HG03064 (cell line): Measurements from ENCODE around the gene ZNF460.

Source experiments
- ATAC-seq: cut with Tn5 transposase; IDR thresholded peaks from one replicate; pipeline ENCODE4 v1.9.1; 2021; ENCODE audit warnings: low read depth; ENCODE audit not compliant: unreplicated experiment

ZNF460 gene

DNA sequence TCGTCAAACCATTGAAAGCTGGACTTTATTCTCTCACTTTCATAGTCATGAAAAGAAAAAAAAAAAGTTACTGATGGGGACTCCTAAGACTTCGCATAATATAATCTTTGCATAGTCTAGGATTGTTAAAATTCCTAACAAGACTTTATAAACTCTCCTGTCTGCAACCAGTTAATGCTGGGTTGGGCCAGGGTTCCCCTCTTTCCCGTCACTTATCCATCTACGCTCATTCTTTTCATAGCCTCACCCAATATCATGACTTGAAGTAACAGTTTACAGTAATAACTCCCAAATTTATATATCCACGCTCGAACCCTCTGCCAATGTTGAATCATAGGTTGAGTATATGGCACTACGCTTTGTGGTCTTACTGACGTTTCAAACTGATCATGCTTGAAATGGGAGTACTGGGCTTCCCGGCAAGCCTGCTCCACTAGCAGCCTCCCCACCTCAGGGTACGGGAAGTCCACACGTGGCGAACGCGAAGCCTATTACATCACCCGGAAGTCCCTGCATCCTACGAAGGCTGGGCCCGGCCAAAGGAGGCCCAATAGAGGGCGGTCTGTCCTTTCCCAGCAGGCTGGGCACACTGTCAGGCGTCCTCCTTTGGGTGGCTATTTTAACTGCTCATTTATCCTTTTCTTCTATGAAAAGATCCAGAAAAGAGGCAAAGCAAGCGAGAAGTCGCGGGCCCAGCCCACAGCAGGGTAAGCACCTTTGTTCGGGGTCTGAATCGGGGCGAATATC is 694 bp upstream of the ZNF460 start:
- ATAC-seq: peak; percentile 63

DNA sequence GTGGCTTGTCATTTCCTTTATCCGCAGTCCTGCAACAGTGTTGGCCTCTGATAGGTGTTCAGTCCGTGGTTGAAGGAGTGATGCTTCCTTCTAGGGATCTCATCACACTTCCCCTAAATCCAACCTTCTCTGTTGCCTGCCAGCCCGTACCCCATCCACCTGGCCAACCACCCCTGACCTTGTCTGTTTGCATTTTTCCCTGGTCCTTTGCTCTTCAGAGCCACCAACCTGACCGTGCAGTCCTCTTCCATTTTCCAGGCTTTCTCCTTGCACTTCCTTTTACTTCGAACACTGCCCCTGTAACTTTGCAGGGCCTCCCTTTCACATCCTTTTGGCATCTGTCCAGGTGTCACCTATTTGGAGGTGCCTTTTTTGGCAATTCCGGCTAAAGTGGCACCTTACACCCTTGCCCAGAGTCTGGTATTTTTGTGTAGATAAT is 696 bp downstream of the ZNF460 start:
- ATAC-seq: no peak

DNA sequence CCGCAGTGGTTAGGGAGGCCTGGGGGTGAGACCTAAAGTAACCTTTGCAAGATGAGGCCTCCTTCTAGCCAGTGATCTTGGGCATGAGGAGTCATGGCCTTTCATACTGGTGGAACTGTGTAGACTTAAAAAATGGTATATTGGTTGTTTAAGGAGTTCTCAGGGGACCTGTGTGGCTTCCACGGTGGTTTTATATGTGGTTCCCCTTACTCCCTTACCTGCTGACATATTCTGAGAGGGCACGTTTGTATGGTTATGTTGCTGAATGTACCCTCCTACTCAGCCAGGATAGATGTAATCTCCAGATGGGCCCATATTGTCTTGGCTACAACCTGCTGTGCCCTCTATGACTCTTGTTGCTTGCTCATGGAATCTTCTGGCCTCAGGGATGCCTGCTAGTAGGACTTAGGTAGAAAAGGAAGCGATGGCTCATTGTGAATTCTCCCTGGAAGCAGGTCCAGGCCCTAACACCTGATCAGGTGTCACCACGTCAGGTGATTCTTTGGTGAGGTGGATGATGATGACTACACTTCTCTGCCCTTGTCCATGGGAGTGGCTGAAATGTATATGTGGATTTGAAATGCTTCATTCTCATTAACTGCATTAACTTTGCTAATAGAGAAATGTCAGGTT is 1.8 kb downstream of the ZNF460 start:
- ATAC-seq: no peak

DNA sequence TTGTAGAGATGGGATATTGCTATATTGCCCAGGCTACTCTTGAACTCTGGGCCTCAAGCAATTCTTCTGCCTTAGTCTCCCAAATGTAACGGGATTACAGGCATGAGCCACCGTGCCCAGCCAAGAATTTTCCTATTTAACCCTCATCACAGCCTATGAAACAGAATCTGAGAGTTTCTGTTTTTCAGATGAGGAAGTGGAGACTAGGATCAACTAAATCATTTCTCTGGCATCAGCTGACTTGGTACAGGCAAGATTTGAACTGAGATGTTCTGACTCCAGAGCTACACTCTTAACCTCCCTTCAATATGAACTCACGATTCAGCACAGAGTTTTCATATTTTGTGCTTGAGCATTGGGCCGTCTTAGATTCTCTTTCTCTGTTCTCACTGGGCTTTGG is 8.1 kb downstream of the ZNF460 start:
- no peak for ATAC-seq

DNA sequence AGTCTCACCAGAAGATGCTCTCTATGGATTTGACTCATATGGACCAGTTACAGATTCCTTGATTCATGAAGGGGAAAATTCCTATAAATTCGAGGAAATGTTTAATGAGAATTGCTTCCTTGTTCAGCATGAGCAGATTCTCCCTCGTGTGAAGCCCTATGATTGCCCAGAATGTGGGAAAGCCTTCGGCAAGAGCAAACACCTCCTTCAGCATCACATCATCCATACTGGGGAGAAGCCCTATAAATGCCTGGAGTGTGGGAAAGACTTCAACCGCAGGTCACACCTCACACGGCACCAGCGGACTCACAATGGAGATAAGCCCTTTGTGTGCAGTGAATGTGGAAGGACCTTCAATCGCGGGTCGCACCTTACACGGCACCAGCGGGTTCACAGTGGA is 10.7 kb downstream of the ZNF460 start:
- ATAC-seq: no peak

DNA sequence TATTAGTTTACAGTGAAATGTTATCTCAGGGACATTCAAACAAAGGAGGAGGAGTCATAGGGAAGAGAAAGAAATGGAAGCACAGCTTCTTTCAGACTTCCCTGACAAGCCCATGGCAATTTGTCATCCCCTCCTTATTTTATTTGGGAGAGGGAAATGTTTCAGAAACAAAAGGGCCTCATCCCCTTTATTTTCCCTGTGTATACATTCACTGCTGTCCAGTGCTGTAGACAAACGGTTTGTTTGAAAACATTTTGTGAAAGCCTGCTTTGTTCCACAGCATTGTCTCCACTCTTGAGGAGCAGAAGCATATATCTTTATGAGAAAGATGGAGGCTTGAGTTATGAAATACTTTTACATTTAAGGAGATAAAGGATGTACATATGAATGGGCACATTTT is 12.3 kb downstream of the ZNF460 start:
- no peak for ATAC-seq

DNA sequence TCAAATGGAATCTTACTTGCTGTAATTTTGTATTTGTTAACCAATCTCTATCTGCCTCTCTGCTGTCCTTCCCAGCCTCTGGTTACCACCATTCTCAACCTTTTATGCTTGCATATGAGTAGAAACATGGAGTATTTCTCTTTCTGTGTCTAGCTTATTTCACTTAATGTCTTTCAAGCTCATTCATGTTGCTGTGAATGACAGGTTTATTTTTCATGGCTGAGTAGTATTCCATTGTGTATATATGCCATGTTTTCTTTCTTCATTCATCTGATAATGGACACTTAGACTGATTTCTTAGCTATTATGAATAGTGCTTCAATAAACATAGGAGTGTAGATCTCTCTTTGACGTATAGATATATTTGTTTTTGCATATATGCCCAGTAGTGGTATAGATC is 13.4 kb downstream of the ZNF460 start:
- no peak for ATAC-seq

DNA sequence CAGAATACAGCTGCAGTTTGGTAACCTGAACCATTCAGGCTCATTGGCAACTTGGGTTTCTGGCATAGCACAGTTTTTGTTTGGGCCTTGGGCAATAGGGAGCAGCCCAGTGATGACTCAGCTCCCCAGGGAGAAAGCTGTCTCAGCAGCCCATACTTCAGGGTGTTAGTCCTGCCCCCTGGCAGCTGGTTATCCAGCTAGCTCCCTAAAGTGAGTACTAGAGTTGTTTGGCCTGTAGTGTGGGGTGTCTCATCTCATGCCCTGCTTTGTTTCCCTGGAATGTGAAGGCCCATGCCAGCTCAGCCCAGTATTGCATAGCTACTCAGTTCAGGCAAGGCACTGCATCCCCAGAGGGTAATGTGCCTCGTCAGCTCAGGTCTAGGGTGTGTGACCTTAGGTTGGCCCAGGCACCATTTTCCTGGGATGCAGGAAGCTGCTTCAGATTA is 21.8 kb downstream of the ZNF460 start:
- no peak for ATAC-seq

DNA sequence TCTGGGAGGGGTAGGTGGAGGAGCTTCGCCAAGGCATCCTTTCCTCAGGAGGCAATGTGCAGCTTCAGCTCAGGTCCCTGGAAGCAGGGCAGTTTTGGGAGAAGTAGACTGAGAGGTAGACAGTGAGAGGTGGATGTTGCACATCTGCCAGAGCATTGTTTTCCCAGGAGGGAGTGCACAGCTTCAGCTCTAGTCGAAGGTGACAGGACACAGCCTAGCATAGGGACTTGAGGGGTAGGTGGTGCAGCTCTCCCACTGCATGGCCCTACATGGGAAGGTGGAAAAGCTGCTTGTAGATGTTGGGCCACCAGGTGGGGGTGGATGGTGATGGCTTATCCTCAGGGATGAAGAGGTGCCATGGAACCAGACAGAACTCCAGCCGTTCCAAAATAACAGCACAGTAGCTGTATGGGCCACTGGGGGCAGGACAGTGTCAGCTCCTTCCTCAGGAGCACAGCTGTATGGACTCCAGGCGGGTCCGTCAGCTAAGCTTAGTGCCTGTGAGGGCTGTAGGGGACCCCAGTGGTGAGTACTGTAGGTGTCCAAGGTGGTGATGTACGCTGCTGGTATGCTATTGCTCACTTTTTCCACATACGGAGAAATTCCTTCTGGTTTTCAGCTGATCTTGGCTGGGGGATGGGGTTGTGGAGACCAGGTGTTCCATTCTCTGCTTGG is 22.6 kb downstream of the ZNF460 start:
- no peak for ATAC-seq

DNA sequence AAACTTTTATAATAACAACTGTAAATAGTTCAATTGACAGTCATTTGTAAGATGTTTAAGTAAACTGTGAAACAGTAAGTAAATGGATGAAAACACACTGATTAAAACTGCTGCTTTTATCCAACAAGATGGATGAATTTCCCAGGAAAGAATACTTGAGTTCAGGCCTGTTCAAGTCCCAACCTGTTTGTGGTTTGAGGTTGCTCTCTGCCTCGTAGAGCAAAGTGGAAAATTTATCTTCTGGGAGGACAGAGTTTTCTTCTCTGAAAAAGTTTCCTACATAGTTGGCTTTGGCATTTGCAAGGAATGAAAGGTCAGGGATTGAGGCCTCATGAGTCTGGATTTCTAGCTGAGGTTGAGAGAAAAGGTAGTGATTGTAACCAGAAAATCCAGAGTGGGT is 24.8 kb downstream of the ZNF460 start:
- ATAC-seq: no peak

DNA sequence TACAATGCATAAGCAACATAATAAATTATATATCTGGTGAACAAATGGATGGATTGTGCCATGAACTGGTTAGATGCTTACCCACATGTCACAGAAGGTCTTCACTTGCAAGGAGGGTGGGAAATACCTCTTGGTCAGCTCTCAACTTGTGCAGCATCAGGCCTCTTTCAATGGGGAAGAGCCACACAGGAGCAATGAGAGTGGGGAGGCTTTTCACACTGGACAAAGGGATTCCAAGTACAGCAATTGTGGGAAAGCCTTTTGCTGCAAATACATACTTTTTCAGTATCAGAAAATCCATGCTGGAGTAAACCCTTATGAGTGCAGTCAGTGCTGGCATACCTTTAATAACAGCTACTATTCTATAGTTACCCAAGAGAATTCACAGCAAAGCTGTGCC is 28.2 kb downstream of the ZNF460 start:
- no peak for ATAC-seq

DNA sequence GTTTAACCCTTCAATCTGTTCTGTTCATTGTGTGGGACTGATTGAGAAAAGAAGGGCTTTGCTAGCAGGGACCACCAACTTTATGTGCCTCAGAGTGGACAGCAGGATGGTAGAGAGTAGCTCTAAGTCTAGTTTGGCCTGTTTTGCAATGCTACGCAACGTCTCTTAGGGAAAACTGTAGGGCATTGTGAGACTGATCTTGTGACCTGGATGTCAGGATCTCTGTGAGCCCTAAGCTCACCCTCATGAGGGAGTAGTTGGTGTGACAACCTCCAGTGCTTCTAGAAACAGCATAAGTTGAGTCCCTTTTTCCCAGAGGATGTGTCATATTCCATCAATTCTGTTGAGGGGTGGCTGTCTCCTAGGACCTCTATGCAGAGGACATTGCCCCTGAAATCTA is 30.5 kb downstream of the ZNF460 start:
- no peak for ATAC-seq

DNA sequence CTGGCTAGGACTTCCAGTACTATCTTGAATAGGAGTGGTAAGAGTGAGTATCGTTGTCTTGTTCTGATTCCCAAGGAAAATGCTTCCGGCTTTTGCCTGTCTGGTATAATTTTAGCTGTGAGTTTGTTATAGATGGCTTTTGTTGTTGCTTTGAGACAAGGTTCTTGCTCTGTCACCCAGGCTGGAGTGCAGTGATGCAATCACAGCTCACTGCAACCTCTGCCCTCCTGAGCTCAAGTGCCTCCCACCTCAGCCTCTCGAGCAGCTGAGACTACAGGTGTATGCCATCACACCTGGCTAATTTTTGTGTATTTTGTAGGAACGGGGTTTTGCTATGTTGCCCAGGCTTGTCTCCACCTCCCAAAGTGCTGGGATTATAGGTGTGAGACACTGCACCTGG is 33.9 kb downstream of the ZNF460 start:
- no peak for ATAC-seq

DNA sequence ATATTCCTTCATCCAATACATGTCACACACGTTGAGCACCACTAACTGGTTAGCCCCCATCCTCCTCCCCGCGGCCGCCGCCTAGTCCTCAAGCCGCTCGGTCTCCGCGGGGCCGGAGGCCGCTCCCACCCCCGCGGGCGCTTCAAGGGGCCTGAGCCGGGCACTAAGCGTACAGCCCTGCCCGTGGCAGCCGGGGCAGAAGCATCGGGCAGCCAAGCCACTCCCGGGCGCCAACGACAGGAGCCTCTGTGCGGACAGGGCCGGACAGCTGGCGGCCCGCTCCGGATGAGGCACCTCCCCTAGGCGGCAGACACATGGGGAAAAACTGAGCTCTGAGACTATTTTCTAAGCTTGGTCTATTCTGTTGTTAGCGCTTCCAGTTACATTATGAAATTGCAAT is 37.2 kb downstream of the ZNF460 start:
- ATAC-seq: no peak

DNA sequence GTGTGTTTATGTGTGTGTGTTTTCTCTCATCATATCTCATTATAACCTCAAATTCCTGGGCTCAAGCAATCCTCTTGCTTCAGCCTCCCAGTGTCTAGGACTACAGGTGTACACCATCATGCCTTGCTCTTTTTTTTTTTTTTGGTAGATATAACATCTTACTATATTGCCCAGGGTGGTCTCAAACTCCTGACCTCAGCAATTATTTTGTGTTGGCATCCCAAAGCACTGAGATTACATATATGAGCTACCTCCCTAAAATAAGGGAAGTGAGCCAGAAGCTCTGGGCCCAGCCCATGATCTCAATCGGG is 39.5 kb downstream of the ZNF460 start:
- no peak for ATAC-seq

DNA sequence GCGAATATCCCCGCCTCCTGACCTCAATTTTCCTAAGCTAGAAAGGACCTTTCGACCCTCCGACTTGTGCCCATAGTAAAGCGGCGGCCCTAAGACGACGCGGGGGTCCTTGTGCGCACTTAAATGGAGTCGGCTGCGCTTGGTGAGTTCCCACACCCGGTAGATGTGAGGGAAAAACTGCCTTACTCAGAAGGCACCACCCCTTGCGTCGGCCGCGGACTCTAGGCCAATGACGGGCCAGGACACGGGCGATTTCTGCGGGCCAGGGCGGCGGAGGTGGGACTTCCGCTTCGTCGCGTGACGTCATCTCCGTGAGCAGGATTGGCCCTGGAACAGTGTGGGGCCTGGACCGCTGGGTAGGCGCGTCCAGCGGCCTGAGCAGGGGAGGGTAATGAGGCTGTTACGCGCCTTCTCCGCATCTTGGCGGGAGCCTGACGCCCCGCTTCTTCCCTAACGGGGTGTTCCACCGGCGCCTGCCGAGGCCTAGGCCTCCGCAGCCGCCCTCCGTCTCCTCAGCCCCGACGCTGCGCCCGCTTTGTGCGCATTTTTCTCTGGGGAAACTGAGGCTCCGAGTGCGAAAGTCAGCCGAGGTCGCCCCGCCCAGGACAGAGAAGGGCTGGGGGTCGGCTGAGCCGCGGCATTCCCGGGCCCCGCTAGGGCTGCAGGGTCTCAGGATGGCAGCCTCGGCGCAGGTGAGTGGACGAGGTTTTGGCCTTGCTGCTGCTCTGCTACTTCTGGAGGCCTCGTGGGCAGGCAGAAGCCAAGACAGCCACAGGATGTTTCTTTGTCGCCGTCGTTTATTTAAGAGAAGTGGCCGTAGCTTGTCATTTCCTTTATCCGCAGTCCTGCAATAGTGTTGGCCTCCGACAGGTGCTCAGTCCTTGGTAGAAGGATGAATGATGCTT is 40.1 kb downstream of the ZNF460 start, which contains the start of gene ZNF543:
TSS of gene ZNF543 (plus strand) at position 293 of the 905 bp plus-strand sequence. CDS start at position 675, 382 bp downstream.
- peak; percentile 88 for ATAC-seq

DNA sequence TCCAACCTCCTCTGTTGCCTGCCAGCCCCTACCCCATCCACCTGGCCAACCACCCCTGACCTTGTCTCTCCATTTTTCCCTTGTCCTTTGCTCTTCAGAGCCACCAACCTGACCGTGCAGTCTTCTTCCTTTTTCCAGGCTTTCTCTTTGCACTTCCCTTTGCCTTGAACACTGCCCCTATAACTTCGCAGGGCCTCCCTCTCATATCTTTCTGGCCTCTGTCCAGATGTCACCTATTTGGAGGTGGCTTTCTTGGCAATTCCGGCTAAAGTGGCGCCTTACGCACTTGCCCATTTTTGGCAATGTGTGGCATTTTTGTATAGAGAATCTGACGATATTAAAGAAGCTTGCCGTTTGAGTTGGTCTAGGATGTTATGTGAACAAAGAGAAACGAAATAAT is 40.8 kb downstream of the ZNF460 start:
- ATAC-seq: no peak

DNA sequence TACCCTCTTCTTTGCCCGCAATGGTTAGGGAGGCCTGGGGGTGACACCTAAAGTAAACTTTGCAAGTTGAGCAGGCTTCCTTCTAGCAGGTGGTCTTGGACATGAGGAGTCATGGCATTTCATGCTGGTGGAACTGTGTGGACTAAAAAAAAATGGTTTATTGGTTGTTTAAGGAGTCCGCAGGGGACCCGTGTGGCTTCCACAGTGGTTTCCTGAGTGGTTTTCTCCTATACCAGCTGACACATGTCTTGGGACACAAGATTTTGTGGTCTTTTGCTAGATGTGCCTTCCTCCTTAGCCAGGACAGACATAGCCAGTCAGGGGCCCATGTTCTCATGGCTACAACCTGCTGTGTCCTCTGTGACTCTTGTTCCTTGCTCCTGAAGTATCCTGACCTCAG is 41.5 kb downstream of the ZNF460 start:
- ATAC-seq: no peak

DNA sequence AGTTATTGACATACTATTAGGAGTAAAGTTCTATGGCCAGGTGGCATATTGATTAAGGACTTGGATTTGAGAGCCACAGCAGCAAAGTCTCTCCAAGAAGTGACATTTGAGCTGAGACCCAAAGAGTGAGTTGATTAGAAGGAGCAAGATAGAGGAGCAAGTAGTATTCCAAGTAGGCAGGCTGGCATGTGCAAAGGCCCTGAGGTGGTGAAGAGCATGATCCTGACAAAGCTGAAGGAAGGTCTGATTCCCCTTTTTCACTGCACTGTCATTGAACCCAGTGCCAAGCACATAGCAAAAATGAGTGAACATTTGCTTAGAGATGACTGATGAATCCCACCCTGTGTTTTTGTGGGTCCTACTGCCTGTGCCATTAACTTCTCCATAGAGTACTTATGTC is 44.7 kb downstream of the ZNF460 start:
- no peak for ATAC-seq

DNA sequence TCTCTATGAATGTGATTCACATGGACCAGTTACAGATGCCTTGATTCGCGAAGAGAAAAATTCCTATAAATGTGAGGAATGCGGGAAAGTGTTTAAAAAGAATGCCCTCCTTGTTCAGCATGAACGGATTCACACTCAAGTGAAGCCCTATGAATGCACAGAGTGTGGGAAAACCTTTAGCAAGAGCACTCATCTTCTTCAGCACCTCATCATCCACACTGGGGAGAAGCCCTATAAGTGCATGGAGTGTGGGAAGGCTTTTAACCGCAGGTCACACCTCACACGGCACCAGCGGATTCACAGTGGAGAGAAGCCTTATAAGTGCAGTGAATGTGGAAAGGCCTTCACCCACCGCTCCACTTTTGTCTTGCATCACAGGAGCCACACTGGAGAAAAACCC is 47.7 kb downstream of the ZNF460 start:
- ATAC-seq: no peak

DNA sequence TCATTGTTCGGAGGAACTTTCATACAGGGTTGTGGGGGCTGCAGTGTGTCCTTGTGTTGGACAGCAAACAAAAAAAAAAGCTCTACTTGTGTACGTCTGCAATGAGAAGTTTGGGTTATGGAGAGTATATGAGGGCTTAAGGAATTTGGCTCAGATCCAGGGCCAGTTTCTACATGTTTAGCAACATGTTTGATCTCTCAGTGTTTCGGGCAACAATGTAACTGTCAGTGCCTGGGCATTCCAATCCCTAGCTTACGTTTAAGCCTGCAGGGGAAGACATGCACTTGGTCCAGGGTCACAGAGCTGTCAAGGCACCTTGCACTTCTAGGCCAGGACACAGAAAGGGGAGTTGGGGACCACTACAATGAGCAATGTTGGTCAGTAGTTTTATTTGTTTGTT is 53.9 kb downstream of the ZNF460 start:
- no peak for ATAC-seq
